Superior temporal gyrus (tissue), 1 donor: ENCODE data around the gene NCOA3.
"Not testable (repeated sequence)": the region's sequence is repeated elsewhere in the genome, so short reads cannot be mapped to it uniquely, and the experiment has no call there.

Experiments used
- DNase-seq: peaks from one replicate; pipeline ENCODE4 v3.0.0-alpha.2; 2016; ENCODE audit errors: extremely low spot score

The NCOA3 gene

GRCh38 chr20:47500554-47500953 is 1.1 kb upstream of the NCOA3 start:
- DNase-seq: peak; percentile 28

DNA sequence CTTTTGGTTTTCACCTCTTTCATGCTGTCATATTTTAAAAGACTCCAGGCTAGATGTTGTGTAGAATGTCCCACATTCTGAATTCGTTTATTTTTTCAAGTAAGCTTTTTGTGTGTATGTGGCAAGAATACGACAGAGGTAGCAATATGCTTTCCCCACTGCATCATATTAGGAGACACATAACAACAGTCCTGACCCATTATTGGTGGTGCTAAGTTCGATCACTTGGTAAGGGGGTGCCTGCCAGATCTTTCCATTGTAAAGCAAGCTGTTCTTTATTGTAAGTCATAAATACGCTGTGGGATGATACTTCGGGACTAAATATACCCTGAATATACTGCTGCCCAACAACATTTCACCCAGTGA is 588 bp upstream of the NCOA3 start:
- DNase-seq: no peak

DNA sequence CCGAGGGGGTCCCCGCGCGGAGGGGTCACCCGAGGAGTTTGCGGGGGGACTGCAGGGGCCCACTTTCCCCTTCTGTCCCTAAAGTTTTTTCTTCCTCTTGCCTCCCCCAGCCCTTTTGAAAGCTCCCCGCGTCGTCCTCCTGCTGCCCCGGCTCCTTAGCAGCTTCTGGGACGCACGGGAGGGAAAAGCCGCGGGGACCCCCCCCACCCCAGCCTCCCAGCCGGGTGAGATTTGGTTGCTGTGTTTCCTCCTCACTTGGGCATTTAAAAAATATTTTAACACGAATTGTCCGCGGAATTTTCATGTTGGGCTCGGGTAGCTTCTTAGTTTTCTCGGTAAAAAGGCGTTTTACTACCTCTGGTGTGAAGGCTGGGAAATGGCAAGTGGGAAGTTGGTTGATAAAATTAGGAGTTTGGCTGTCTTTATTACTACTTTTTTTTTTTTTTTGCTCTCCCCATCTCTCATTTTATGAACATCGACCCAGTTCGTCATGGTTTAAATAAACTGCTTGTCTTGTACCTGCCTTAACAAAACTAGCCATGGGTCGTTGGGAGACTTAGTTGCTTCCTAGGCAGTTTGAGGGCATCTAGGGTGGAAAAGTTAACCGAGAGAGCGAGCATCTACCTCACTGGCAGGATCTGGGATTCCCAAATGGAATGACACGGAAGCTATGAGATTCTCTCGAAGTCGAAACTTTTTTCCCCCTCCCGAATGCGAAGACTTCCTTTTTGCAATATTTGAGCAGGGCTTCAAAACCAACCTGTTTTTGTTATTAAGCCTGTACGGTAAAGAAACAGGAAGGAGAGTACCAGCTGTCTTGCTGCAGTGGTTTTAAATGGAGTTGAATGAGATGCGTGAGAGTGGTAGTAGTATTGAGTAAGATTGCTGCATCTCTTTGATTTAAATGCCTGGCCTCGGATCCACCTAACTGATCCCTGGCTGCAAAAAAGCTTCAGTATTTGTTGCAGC is 868 bp downstream of the NCOA3 start:
- peak; percentile 57 for DNase-seq

GRCh38 chr20:47503685-47504084 is 2.0 kb downstream of the NCOA3 start:
- DNase-seq: no peak

DNA sequence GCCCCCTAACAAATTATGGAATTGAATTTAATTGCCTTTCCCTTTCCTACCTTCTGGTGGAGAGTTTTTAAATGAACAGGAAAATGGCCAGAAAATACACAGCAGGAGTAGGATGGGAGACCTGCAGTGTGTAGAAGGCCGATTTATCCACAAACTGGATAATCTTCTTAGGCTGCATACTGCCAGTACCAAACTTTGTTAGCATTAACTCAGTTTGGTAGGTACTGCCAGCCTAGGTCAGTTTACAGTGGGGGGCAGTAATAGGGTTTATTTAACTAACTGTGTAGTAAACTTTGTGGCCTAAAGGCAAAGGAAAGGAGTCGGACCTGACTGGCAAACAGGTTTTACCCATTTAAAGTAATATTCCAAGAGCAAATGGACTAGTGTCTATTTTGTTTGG is 4.6 kb downstream of the NCOA3 start:
- no peak for DNase-seq

DNA sequence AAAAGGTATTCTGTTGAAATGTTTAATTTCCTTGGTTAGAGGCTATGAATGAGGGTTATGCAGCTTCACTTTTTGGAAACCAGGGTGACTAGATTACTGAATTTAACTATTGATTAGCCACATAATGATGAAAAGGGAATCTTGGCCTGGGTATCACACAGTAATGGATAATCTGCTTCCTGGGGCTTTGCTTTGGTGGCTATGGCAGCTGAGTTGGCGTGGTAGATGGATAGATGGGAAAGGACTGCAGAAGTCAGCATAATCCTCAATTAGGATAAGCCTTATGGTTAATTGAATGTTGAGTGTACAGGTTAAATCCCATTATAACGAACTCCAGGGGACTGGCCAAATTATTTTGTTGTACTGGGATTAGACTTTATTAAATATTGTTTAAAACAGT is 5.2 kb downstream of the NCOA3 start:
- no peak for DNase-seq

DNA sequence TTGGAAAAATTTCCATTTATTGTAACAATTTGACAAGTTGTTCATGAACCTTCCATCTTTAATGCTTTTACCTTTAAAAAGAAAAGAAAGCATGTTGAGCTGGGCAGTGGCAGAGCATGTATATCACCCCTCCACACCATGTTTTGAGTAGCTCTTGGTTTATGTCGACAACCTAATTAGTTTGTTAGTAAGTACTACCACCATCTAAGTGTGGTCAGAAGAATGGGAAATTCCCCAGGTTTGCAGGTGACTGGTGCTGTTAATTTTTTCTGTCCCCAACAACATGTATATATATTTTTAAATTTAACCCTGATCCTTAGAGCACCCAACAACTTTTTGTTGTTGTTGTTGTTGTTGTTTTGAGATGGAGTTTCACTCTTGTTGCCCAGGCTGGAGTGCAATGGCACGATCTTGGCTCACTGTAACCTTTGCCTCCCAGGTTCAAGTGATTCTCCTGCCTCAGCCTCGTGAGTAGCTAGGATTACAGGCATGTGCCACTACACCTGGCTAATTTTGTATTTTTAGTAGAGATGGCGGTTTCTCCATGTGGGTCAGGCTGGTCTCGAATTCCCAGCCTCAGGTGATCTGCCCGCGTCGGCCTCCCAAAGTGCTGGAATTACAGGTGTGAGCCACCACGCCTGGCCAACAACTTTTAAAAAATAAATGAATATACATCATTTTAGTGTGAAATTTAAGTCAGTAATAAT is 5.7 kb downstream of the NCOA3 start:
- DNase-seq: not testable (repeated sequence)

DNA sequence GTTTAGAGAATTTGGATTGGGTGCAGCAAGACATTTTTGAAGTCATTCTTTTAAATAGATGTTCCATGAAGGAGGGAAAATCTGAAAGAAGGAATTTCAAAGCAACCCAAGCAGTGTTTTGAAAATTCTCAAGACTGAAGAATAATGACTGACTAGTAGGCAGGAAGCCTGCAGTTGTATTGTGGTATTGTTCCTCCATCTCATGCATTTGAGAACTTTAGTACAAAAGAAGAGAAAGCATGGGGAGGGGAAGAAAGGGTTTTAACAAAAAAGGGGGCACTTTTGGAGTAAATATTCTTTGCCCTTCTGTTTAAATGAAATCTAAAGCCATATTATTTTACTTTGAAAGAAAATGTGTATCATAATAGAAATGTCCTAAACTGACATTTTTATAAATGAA is 6.6 kb downstream of the NCOA3 start:
- DNase-seq: no peak

GRCh38 chr20:47509104-47509661 is 7.5 kb downstream of the NCOA3 start:
- DNase-seq: no peak

DNA sequence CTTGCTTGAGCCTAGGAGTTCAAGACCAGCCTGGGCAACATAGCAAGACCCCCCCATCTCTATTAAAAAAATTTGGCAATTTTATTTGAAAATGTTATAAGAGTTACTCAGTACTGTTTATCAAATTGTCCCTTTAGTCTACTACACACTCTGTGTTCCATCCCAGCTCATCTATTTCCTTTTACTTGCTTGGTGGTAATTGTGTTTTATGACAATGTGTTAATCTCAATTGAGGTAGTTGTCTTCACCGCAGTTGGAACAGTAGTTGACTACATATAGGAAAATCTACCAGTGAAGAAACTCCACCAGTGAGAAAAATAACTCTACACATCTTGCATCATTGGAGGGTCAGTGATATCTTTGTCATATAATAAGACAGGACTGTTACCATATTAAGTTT is 8.0 kb downstream of the NCOA3 start:
- DNase-seq: no peak

GRCh38 chr20:47515843-47516242 is 14.2 kb downstream of the NCOA3 start:
- DNase-seq: no peak

DNA sequence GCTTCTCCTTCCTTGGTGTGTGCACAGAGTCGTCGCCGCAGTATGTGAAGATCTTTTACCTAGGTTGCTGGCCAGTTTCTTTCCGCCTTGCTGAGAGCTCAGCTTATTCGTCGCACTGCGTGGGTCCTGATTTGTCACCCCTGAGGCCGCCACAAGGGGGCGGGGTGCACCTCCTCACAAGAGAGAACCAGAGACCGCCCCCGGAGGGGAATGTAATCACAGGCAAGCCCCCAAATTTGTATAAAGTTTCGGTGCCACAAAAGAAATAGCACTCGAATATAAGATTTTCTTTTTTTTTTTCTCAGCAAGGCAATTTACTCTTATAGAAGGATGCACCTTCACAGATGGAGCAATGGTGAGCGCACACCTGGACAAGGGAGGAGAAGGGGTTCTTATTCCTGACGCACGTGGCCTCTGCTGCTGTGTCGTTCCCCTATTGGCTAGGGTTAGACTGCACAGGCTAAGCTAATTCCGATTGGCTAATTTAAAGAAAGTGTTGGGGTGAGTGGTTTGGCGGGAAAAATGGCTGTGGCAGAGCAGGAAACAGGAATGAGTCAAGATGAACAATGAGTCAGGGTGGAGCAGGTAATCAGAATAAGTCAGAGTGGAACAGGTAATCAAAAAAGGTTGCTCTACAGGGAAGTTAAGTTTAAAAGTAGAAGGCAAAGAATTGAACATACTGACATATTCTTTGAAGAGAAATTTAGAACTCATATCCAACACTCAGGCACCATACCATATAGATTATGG is 19.5 kb downstream of the NCOA3 start:
- no peak for DNase-seq

DNA sequence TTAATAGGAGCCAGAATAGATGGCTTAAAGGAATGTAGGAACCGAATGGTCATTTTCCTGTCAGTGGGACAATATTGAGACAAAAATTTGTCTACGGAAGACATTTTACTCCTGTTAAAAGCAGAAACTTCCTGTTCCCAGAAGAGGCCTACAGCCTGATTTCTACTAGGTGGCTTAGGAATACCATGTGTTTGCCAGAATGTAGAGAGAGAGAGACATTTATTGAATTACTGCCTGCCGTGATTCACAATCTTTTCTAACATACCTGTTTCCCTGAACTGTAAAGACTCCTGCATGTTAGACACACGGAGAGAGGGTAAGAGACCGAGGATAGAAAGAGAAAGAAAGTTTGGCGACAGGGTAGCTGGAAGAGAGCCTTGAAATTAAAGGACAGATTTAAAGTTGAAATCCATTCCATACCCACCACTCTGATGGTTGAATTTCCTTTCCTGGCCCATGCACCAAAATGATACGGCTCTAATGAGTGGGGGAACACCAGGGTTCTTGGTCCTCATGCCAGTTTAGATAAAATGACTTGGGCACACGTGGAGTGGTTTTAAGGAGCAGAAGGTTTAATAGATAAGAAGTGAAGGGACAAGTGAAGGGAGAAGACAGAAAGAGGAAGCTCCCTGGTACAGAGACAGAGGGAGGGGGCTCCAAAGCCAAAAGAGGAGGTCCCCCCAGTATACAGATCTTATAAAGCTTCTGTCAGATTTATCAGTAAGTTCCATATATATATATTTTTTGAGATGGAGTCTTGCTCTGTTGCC is 22.5 kb downstream of the NCOA3 start:
- DNase-seq: no peak

DNA sequence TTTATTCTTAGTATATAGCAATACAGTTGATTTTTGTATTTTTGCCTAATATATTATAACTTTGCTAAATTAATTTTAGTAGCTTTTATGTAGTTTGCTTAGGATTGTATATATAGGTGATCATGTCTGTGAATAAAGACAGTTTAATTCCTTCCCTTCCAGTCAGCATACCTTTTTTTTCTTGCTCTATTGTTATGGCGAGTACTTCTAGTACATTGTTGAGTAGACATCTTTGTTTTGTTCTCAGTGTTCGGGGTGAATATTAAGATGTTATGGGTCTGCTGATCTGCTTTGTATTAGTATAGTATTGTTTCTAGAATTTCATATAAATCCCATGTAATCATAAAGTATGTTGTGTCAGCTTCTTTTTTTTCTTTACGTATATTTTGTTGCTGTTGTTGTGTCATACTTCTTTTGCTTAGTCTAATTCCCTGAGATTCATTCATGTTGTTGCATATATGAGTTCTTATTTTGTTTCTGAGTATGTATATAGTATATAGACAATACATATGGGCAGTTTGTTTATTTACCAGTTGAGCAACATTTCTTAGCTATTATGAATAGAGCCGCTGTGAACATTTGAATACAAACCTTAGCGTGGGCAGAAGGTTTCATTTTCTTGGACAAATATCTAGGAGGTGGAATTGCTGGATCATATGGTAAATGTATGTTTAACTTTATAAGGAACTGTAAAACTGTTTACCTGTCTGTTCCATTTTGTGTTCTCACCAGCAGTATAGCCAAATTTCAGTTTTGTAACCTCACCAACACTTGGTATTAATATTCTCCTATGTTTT is 25.5 kb downstream of the NCOA3 start:
- DNase-seq: no peak

- DNase-seq: no peak
Observed at GRCh38 chr20:47529840-47530239, 28.2 kb downstream of the NCOA3 start.

GRCh38 chr20:47531458-47531857 is 29.8 kb downstream of the NCOA3 start:
- DNase-seq: no peak

DNA sequence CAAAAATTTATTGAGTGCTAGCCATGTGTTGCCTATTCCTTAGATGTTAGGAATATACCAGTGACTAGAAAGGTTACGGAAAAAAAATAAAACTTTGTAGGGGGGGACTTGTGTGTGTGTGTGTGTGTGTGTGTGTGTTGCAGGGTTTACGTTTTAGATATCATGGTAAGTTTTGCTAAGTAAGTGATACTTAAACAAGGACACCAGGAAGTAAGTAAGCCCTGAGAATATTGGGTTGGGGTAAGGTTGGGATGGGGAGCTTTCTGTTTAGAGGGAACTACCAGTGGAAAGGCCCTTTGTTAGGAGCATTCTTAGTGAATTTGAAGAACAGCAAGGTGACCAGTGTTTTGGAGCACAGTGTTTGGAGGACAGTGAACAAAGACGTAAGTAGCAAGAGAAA is 30.3 kb downstream of the NCOA3 start:
- no peak for DNase-seq

- DNase-seq: no peak
Observed at GRCh38 chr20:47533518-47534062, 31.9 kb downstream of the NCOA3 start.

GRCh38 chr20:47534405-47534804 is 32.7 kb downstream of the NCOA3 start:
- no peak for DNase-seq

- no peak for DNase-seq
Observed at GRCh38 chr20:47535088-47535487, 33.4 kb downstream of the NCOA3 start.
